Suprapubic skin (tissue), 4 donors: ENCODE data around the gene AP3B2.

ENCODE experiments used
- CTCF ChIP-seq, 2 donors: fragments of 200-600 bp in 1 of 2; fragments of 450-650 bp in 1 of 2; sonication (generic) in 1 of 2; IDR thresholded peaks; one replicate each; pipeline ENCODE4 v1.5.1; 2016 to 2019; ENCODE audit warnings: antibody characterized with exemption in 2 of 2, mild to moderate bottlenecking in 1 of 2, moderate library complexity in 1 of 2
- EP300 ChIP-seq: sonication (generic); formaldehyde crosslinking; IDR thresholded peaks from one replicate; pipeline ENCODE4 v1.6.1; 2017; ENCODE audit warnings: antibody characterized with exemption
- POLR2A ChIP-seq, 2 donors: fragments of 450-650 bp; IDR thresholded peaks; one replicate each; pipeline ENCODE4 v1.6.1; 2017; ENCODE audit warnings: antibody characterized with exemption in 2 of 2, mild to moderate bottlenecking in 2 of 2, moderate library complexity in 2 of 2
- POLR2AphosphoS5 ChIP-seq, 3 donors: sonication (generic); formaldehyde crosslinking; IDR thresholded peaks; one replicate each; pipeline ENCODE4 v1.6.1; 2017; ENCODE audit warnings: antibody characterized with exemption in 3 of 3

DNA sequence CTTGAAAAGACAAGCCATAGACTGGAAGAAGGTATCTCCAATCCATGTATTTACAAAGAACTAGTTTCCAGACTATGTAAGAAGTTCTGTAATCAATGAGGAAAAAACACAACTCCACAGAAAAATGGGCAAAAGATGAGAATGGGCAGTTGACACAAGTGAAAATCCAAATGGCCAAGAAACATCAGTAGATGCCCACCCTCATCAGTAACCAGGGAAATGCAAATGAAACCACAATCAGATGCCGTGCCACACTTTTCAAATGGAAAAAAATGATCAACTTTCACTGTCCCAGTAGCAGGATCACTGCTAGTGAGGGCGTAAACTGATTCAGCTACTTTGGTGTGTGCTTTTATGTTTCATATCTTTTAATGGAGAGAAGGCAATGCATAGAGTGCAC is 58.0 kb downstream of the AP3B2 start:
- TF ChIP-seq CTCF (IDR thresholded peaks at IDR 0.05) (no peak), POLR2AphosphoS5 (IDR thresholded peaks at IDR 0.05) (no peak), POLR2A (IDR thresholded peaks at IDR 0.05) (no peak), EP300 (no peak)
